Measurements from ENCODE around the gene TMEM201.

TMEM201 gene

GRCh38 chr1:9626201-9626608 is 37.5 kb downstream of the TMEM201 start:
- DNase-seq = no peak

- no peak for DNase-seq
Observed at GRCh38 chr1:9628541-9629444, 40.1 kb downstream of the TMEM201 start.

- no peak for DNase-seq
Observed at GRCh38 chr1:9629445-9630201, 40.9 kb downstream of the TMEM201 start.

GRCh38 chr1:9630331-9631111 is 41.8 kb downstream of the TMEM201 start:
- no peak for DNase-seq

GRCh38 chr1:9631613-9632012 is 42.9 kb downstream of the TMEM201 start:
- no peak for DNase-seq

GRCh38 chr1:9633493-9633892 is 44.8 kb downstream of the TMEM201 start:
- no peak for DNase-seq

- no peak for DNase-seq
Observed at GRCh38 chr1:9634582-9634981, 45.9 kb downstream of the TMEM201 start.

- DNase-seq = no peak
Observed at GRCh38 chr1:9639227-9639626, 50.5 kb downstream of the TMEM201 start.

- no peak for DNase-seq
Observed at GRCh38 chr1:9643351-9644256, 54.9 kb downstream of the TMEM201 start.

- DNase-seq = no peak
Observed at GRCh38 chr1:9646037-9646436, 57.3 kb downstream of the TMEM201 start.

GRCh38 chr1:9648171-9648570 is 59.5 kb downstream of the TMEM201 start:
- DNase-seq = no peak

- DNase-seq = no peak
Observed at GRCh38 chr1:9649769-9650168, 61.1 kb downstream of the TMEM201 start.

- DNase-seq = no peak
Observed at GRCh38 chr1:9651220-9651564, 62.5 kb downstream of the TMEM201 start.

- no peak for DNase-seq
Observed at GRCh38 chr1:9651565-9652378, 63.1 kb downstream of the TMEM201 start, which contains the start of gene PIK3CD. PIK3CD (plus strand) TSS chr1:9651731; CDS start chr1:9710456, 58,725 bp downstream.

GRCh38 chr1:9652379-9653209 is 63.9 kb downstream of the TMEM201 start:
- DNase-seq = no peak

GRCh38 chr1:9653210-9653490 is 64.4 kb downstream of the TMEM201 start:
- DNase-seq = no peak

- no peak for DNase-seq
Observed at GRCh38 chr1:9653491-9654050, 64.9 kb downstream of the TMEM201 start.

GRCh38 chr1:9654051-9654833 is 65.5 kb downstream of the TMEM201 start:
- DNase-seq = no peak
